ENCODE data around the gene METTL25B. TPM values are rescaled to one million over a fixed set of nuclear protein-coding genes. Genes with fewer than 3 reads are reported as not detected.

METTL25B gene
- total and polyA plus RNA-seq, 2 of the 4 experiments (the other 2 are of a cell fraction), result 2.3 to 10.1 TPM

DNA sequence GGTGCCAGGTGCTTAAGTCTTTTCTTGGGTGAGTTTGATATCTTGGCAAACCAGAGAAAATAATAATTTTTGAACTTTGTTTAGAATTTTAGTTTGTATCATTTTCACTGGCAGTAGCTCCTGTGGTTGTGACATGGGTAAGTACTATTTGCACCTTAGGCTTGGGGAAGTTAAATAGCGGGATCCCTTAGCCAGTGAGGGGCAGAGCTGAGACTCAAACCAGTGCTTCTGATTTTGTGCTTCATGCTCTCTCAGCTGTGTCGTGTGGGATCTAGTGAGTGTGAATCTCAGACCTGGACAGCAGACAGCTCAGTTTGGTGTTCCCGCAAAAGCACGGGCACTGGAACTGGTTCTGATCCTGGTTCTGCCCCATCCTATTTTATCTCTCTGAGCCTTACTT is 48.7 kb downstream of the METTL25B start:
- CTCF ChIA-PET, result interaction anchor here (1.1 kb wide), 1 partner anchor 23 kb away, joined by 9 read pairs; no protein-coding TSS in a partner anchor
- WGBS, 2 experiments (ENCODE audit: extremely low coverage in 2 of 2, insufficient read length in 1 of 2), result 57% methylated on average over 1 of the region's 4 CpGs; no CpG with 5 or more reads in 1 of the 2 experiments
- in situ Hi-C loops (cut with MboI; ENCODE audit: low sequenced_read_pairs), result no loop called here

More for the DNA sequence above, 48.7 kb downstream of the METTL25B start:
- Histone ChIP-seq H3K14ac (replicated peaks; ENCODE audit: low read depth, low read length) (no peak overlapping the region), H2AK5ac (ENCODE audit: low read depth, low read length) (no peak overlapping the region), H3K9me3 (ENCODE audit: control insufficient read depth, insufficient read depth, low read length) (no peaks in the 10 kb centered on the region), H3K56ac (ENCODE audit: extremely low read depth, insufficient read depth, low read length) (no peak overlapping the region), H3K4me1 (ENCODE audit: control insufficient read depth, insufficient read depth, low read length) (peaks cover 4% of the 10 kb centered on the region), H4K8ac (ENCODE audit: low read depth in 2 of 2, low read length in 2 of 2) (no peak overlapping the region), H3K27me3 (ENCODE audit: control insufficient read depth, insufficient read depth, low read length) (no peaks in the 10 kb centered on the region), H3K4me2 (ENCODE audit: low read depth, low read length) (no peak overlapping the region), H4K5ac (ENCODE audit: low read depth, low read length) (no peak overlapping the region), H3K79me1 (ENCODE audit: low read depth in 1 of 2, low read length in 2 of 2) (peaks cover 18 to 77% of the 10 kb centered on the region in 2 experiments), H2BK120ac (ENCODE audit: low read depth, low read length) (no peak overlapping the region), H3K18ac (ENCODE audit: low read depth, low read length) (no peak overlapping the region), H3K9ac (ENCODE audit: low read depth, low read length) (no peak overlapping the region), H4K91ac (ENCODE audit: insufficient read depth, low read depth, low read length) (no peak overlapping the region), H2BK5ac (ENCODE audit: low read depth, low read length, poor library complexity, severe bottlenecking) (no peak overlapping the region), H3K36me3 (ENCODE audit: control insufficient read depth, insufficient read depth, low read length) (no peaks in the 10 kb centered on the region; the same call in 1 of the 2 replicates), H3K4ac (ENCODE audit: low read depth, low read length) (no peak overlapping the region), H2BK20ac (ENCODE audit: low read depth, low read length) (no peak overlapping the region), H3K4me3 (ENCODE audit: insufficient read depth, low read depth, low read length) (no peak overlapping the region), H2BK15ac (ENCODE audit: low read depth, low read length) (no peak overlapping the region), H4K20me1 (ENCODE audit: insufficient read depth, low read length) (peaks cover 88% of the 10 kb centered on the region), H2AK9ac (replicated peaks; ENCODE audit: low read depth, low read length, poor library complexity) (no peak overlapping the region), H3K23ac (ENCODE audit: low read depth, low read length) (0 out of 2 replicates have a peak overlapping the region, but pooled peaks have one; percentile 34), H3K27ac (ENCODE audit: insufficient read depth, low read length) (no peak overlapping the region), H2AFZ (replicated peaks; ENCODE audit: low read length, poor library complexity) (no peak overlapping the region), H3K9me1 (ENCODE audit: insufficient read depth, low read length) (peaks cover 10% of the 10 kb centered on the region)
- dilution Hi-C loops (cut with HindIII; ENCODE audit: low sequenced_read_pairs, unreplicated experiment) (no loop called here), intact Hi-C loops (cut with micrococcal nuclease) (no loop called here)
- DNase-seq, result no peak
- BruUV-seq (replicated peaks), result no TSS peak
- TF ChIP-seq CEBPB (IDR thresholded peaks at IDR 0.05; ENCODE audit: low read depth, low read length) (no peak), RCOR1 (IDR thresholded peaks at IDR 0.05; ENCODE audit: insufficient replicate concordance, low read length) (no peak), NFE2L2 (IDR thresholded peaks at IDR 0.05; ENCODE audit: low read depth, low read length) (no peak), MAZ (IDR thresholded peaks at IDR 0.05; ENCODE audit: borderline replicate concordance, low read depth, low read length) (no peak), MXI1 (IDR thresholded peaks at IDR 0.05; ENCODE audit: borderline replicate concordance, low read depth, low read length) (no peak), CTCF (conservative IDR thresholded peaks at IDR 0.05; ENCODE audit: low read depth, low read length) (no peak), USF2 (IDR thresholded peaks at IDR 0.05; ENCODE audit: low read depth, low read length) (no peak), RFX5 (IDR thresholded peaks at IDR 0.05; ENCODE audit: low read depth, low read length) (no peak), MAFK (IDR thresholded peaks at IDR 0.05; ENCODE audit: low read depth, low read length) (no peak), CHD1 (IDR thresholded peaks at IDR 0.05; ENCODE audit: low read depth, low read length) (no peak), RAD21 (IDR thresholded peaks at IDR 0.05; ENCODE audit: low read length) (no peak)
- POLR2A ChIA-PET (ENCODE audit: unreplicated experiment), result no interaction called here
- no peak for ATAC-seq (ENCODE audit: low read depth)

Measured in IMR-90 (cell line).